ENCODE data around the gene DNAH6. TPM values are rescaled to one million over a fixed set of nuclear protein-coding genes. Genes with fewer than 3 reads are reported as not detected.

DNAH6 gene
- polyA plus RNA-seq, 2 of the 4 experiments (the other 2 are of a cell fraction): 0.13 to 0.32 TPM

DNA sequence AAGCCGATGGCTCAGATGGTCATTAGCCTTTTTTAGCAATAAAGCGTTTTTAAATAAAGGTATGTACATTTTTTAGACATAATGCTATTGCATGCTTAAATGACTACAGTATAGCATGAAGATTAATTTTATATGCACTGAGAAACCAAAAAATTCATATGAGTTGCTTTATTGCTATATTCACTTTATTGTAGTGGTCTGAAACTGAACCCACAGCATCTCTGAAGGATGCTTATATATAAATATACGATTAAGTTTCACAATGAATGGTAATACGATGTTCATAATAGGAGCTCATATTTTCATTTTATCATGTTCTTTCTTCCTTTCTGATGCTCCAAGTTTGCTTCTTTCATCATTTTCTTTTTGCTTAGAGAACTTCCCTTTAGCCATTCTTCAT, 132.8 kb downstream of the DNAH6 start:
- ChIA-PET CTCF (interaction anchor here (0.6 kb wide), 1 partner anchor 17 kb away, joined by 3 read pairs; no protein-coding TSS in a partner anchor), POLR2A (no interaction called here)
- no peak for TF ChIP-seq ZFP36 (IDR thresholded peaks at IDR 0.05; ENCODE audit: borderline replicate concordance, partially characterized antibody)
- TF ChIP-seq, protein P1, sequence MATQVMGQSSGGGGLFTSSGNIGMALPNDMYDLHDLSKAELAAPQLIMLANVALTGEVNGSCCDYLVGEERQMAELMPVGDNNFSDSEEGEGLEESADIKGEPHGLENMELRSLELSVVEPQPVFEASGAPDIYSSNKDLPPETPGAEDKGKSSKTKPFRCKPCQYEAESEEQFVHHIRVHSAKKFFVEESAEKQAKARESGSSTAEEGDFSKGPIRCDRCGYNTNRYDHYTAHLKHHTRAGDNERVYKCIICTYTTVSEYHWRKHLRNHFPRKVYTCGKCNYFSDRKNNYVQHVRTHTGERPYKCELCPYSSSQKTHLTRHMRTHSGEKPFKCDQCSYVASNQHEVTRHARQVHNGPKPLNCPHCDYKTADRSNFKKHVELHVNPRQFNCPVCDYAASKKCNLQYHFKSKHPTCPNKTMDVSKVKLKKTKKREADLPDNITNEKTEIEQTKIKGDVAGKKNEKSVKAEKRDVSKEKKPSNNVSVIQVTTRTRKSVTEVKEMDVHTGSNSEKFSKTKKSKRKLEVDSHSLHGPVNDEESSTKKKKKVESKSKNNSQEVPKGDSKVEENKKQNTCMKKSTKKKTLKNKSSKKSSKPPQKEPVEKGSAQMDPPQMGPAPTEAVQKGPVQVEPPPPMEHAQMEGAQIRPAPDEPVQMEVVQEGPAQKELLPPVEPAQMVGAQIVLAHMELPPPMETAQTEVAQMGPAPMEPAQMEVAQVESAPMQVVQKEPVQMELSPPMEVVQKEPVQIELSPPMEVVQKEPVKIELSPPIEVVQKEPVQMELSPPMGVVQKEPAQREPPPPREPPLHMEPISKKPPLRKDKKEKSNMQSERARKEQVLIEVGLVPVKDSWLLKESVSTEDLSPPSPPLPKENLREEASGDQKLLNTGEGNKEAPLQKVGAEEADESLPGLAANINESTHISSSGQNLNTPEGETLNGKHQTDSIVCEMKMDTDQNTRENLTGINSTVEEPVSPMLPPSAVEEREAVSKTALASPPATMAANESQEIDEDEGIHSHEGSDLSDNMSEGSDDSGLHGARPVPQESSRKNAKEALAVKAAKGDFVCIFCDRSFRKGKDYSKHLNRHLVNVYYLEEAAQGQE (IDR thresholded peaks at IDR 0.05): no peak
- no peak for TF ChIP-seq CBX2 (IDR thresholded peaks at IDR 0.05; ENCODE audit: borderline replicate concordance, low read depth)
- TF ChIP-seq ZC3H11A (IDR thresholded peaks at IDR 0.05): no peak
- ATAC-seq (no peak), DNase-seq (ENCODE audit: low read depth in 1 of 2, low spot score in 1 of 2) (no peak), FAIRE-seq (no peak)
- 3% methylated on average over 4 of the region's 4 CpGs for WGBS (ENCODE audit: missing lambda C conversion rate)
- Histone ChIP-seq H3K4me2 (no peak overlapping the region), H3K9me3 (no peaks in the 10 kb centered on the region), H3K27ac (no peak overlapping the region), H3K4me3 (no peak overlapping the region), H3K4me1 (no peaks in the 10 kb centered on the region)

DNA sequence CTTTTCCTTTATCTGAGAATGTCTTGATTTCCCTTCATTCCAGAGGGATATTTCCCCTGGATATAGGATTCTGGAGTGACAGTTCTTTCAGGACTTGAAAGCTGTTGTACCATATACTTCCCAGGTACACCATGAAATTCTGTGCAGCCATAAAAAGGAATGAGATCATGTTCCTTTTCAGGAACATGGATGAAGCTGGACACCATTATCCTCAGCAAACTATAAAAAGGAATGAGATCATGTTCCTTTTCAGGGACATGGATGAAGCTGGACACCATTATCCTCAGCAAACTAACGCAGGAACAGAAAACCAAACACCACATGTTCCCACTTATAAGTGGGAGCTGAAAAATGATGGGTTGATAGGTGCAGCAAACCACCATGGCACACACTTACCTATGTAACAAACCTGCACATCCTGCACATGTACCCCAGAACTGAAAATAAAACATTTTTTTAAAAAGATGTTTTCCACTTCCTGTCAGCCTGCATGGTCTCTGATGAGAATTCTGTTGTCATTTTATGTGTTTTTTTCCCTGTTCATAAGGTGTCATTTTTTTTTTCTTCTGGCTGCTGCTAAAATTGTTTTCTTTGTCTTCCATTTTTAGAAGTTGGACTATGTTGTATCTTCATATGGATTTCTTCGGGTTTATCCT, 133.3 kb downstream of the DNAH6 start:
- no peak for FAIRE-seq
- ChIA-PET CTCF (interaction anchor here (0.6 kb wide), 1 partner anchor 18 kb away, joined by 3 read pairs; no protein-coding TSS in a partner anchor), POLR2A (no interaction called here)
- no peaks in the 10 kb centered on the region for H3K4me1 ChIP-seq
- no peaks in the 10 kb centered on the region for H3K9me3 ChIP-seq
- TF ChIP-seq CBX8 (IDR thresholded peaks at IDR 0.05): no peak
- no peak for TF ChIP-seq FOXS1 (CRISPR knock-in tag; IDR thresholded peaks at IDR 0.05)
- no peak for TF ChIP-seq HDAC2 (IDR thresholded peaks at IDR 0.05)
- no peak for TF ChIP-seq ESRRA (IDR thresholded peaks at IDR 0.05; ENCODE audit: borderline replicate concordance, low read length)
- 7% methylated on average over 2 of the region's 2 CpGs for WGBS (ENCODE audit: missing lambda C conversion rate)
- H3K4me2 ChIP-seq: no peak overlapping the region
- no peak overlapping the region for H3K27ac ChIP-seq
- DNase-seq (ENCODE audit: low read depth in 1 of 2, low spot score in 1 of 2): no peak
- no peak overlapping the region for H3K4me3 ChIP-seq
- ATAC-seq: no peak

DNA sequence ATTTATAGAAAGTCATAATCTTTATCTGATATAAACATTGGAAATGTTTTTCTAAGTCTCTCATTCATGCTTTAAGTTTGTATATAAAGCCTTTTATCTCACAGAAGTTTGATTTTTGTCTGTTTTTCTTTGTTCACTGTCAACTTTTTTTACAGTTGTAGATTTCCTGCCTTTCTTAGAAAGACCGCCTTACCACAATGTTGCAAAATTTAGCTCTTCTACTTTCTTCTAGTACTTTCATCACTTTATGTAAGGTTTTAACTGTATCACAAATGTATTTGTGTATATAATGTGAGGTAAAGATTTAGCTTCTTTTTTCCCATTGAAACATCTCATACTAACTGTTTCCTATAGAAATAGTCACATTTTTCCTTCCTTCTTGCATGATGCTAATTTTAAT, 136.1 kb downstream of the DNAH6 start:
- DNase-seq (ENCODE audit: low read depth in 1 of 2, low spot score in 1 of 2) (no peak), FAIRE-seq (peak; percentile 36), ATAC-seq (no peak)
- Histone ChIP-seq H3K9me3 (no peaks in the 10 kb centered on the region), H3K4me3 (no peak overlapping the region), H3K4me1 (no peaks in the 10 kb centered on the region), H3K4me2 (no peak overlapping the region), H3K27ac (no peak overlapping the region)
- ChIA-PET POLR2A (no interaction called here), CTCF (interaction anchor here (0.8 to 1.0 kb wide), 2 partner anchors 205 to 235 kb away, joined by 3 read pairs; no protein-coding TSS in a partner anchor)
- TF ChIP-seq NR3C1 (IDR thresholded peaks at IDR 0.05) (no peak), HOXB13 (CRISPR knock-in tag; IDR thresholded peaks at IDR 0.05; ENCODE audit: low read depth) (no peak), BHLHE40 (IDR thresholded peaks at IDR 0.05; ENCODE audit: low read depth, low read length) (no peak), CHD4 (IDR thresholded peaks at IDR 0.05; ENCODE audit: borderline replicate concordance) (no peak), MAFK (IDR thresholded peaks at IDR 0.05; ENCODE audit: partially characterized antibody) (no peak), FOXS1 (CRISPR knock-in tag; IDR thresholded peaks at IDR 0.05) (no peak), JUN (IDR thresholded peaks at IDR 0.05) (no peak)
- TF ChIP-seq, protein P2, sequence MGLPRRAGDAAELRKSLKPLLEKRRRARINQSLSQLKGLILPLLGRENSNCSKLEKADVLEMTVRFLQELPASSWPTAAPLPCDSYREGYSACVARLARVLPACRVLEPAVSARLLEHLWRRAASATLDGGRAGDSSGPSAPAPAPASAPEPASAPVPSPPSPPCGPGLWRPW (IDR thresholded peaks at IDR 0.05): no peak
- WGBS (ENCODE audit: missing lambda C conversion rate): 75% methylated on average over 1 of the region's 1 CpG

DNA sequence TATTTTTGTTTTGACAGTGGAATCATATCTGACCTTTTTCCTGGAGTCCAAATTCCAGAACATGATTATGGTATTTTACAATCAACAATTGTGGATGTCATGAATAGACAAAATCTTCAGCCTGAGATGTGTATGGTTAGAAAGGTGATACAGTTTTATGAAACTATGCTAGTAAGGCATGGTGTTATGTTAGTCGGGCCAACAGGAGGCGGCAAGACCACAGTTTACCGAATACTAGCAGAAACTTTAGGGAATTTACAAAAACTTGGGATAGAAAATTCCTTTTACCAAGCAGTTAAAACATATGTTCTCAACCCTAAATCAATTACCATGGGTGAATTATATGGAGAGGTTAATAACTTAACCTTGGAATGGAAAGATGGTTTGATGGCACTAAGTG, 137.0 kb downstream of the DNAH6 start:
- Histone ChIP-seq H3K9me3 (no peaks in the 10 kb centered on the region), H3K4me3 (no peak overlapping the region), H3K4me1 (no peaks in the 10 kb centered on the region), H3K27ac (no peak overlapping the region), H3K4me2 (no peak overlapping the region)
- WGBS (ENCODE audit: missing lambda C conversion rate): 51% methylated on average over 3 of the region's 3 CpGs
- POLR2A ChIA-PET: no interaction called here
- TF ChIP-seq RFX5 (IDR thresholded peaks at IDR 0.05) (no peak), RAD21 (conservative IDR thresholded peaks at IDR 0.05 in 1 of 2, IDR thresholded peaks at IDR 0.05 in 1 of 2) (peak in 1 of 2 experiments; percentile 34; a peak in 2 of 5 replicates), FOSB (CRISPR knock-in tag; IDR thresholded peaks at IDR 0.05) (no peak), SMC3 (IDR thresholded peaks at IDR 0.05) (0 out of 3 replicates have a peak, but pooled peaks have one; percentile 6)
- ATAC-seq (no peak), DNase-seq (ENCODE audit: low read depth in 1 of 2, low spot score in 1 of 2) (no peak), FAIRE-seq (no peak)
- CTCF ChIA-PET: interaction anchor here (0.8 kb wide), 1 partner anchor 204 kb away, joined by 3 read pairs; no protein-coding TSS in a partner anchor

All from A549 (cell line).